HG02884 (cell line): Measurements from ENCODE around the gene PTPRK.
A peak's percentile ranks its signal among the peaks of the same experiment; 100 is the strongest.

Source experiments
- ATAC-seq: cut with Tn5 transposase; IDR thresholded peaks from one replicate; pipeline ENCODE4 v1.9.1; 2021; ENCODE audit warnings: mild to moderate bottlenecking, moderate library complexity; ENCODE audit not compliant: unreplicated experiment

PTPRK gene

GRCh38 chr6:128351255-128351514 lies 169.2 kb downstream of the PTPRK start:
- ATAC-seq: no peak

GRCh38 chr6:128350416-128351254 lies 169.8 kb downstream of the PTPRK start:
- ATAC-seq: no peak

DNA sequence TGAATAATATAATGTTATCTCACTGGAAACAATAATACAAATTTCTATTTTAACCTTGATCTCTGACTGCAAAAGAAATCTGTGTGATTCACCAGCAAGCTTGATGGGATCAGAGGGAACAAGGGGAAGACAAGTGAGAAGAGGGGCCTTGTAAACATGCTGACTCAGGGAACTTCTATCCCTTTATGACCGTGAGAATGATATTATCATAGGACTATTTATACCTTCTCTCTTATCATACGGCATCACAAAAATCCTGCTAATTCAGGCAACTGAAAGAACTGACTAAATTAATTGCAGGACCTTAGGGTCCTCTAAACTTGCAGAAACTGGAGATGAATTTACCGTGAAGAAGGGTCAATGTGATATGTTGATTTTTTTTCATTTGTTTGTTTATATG lies 173.3 kb downstream of the PTPRK start:
- no peak for ATAC-seq

DNA sequence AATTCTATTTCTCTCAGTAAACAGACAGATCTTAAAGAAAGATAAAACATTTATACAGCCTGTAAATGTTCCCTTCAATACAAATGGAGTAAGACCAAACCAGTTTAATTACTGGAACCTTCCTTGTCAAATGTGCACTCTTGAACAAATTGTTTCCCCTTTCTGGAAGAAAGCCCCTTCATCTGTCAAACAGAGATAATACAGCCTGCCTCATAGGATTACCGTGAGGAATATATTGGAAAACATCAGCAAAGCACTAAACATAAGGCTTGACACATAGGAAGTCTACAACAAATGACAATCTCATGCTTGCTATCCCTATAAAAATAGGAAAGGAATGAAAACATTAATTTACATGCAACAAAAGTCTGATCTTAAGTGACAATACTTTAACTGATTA lies 173.8 kb downstream of the PTPRK start:
- ATAC-seq: no peak

DNA sequence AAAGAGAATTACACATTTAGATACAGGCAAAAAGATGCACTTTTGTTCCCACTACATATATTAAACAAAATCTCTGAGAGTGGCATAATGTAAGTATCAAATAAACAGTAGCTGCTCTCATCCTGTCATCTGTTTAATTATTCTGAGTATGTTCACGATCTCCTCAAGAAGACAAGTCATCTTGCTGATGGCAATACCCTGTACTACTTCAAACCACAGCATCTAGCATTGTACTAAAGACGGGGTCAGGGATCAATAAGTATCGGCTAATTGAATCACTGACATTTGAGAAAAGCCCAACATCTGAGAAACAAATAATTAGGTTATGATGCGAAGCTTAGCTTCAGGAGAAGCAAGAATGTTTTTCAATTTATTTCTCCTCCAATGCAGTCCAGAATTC lies 175.1 kb downstream of the PTPRK start:
- no peak for ATAC-seq

DNA sequence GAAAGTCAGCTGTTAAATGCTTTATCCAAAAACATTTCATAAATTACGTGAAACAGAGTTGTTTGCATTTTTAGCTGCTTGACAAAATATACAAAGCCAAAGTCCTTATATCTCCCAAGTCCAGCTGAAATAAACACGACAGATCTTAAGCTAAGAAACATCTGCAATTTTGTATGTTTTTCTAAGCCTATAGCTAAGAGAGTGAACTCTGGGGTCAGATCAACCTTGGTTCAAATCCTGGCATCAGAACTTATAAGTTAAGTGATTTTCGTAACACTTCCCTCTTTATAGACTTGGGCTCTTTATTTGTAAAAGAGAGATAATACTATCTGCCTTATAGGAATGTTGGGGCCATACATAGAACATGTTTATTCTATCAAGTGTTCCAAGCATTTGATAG lies 176.7 kb downstream of the PTPRK start:
- ATAC-seq: no peak

GRCh38 chr6:128339635-128340450 lies 180.6 kb downstream of the PTPRK start:
- ATAC-seq: no peak

DNA sequence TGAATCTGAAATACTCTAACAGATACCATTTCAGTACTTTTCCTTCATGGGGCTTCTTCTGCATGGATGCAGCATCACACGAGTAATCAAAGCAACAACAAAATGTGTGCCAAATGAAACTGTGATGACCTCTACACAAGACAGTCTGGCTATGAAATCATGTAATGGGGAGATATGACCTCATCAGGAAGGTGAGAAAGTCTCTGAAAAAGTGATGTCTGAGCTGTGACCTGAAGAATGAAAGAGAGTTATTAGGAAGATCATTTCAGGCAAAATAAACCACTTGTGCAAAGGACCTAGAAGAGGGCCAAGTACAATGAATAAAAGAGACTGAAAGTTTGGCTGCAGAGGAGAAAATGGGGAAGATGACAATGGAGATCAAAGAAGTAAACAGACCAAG lies 182.8 kb downstream of the PTPRK start:
- ATAC-seq: no peak

DNA sequence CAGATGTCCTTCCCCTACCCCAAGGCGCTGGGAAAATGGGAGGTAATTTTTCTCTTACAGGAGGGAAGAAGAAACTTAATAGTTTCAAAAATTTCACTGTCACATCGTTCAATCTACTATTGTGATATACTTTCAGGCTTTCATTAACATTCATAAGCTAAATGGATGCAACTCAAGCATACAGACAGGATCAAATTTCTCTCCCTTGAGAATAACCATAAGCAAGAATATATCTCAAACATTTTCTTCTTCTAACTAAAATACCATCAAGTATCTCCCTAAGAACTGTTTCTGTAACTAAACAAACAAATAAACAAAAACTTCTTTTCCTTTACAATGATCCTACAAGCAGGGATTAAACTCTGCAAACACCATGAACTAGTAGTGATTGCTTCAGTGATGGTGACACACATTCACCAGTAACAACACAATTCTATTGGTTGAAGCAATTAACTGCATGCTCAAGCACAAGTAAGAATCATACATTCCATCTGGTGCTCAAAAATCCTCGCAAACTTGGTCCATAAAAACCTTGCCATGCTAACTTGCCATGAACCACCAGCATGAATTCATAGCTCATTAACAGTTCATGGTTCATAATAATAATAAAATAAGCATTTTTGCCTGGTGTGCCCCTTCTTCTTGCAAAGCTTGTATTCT lies 183.8 kb downstream of the PTPRK start:
- no peak for ATAC-seq

DNA sequence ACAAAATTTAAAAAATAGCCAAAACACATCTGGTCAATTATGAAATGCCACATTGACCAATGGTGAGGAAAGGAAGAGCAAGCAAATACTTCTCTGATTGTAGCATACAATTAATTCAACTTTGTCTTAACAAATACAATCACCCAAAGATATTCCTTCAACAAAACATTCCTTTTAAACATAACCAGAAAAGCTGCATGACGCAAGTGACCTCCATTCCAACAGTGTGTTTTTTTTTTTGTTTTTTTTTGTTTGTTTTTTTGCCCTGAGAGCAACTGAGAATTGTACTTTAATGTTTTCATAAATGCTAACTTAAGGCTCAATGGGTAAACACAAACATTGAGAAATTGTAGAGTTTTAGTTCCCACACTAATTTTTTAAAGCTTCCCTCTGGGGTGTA lies 184.4 kb downstream of the PTPRK start:
- no peak for ATAC-seq

GRCh38 chr6:128333581-128334223 lies 186.7 kb downstream of the PTPRK start:
- ATAC-seq: no peak

DNA sequence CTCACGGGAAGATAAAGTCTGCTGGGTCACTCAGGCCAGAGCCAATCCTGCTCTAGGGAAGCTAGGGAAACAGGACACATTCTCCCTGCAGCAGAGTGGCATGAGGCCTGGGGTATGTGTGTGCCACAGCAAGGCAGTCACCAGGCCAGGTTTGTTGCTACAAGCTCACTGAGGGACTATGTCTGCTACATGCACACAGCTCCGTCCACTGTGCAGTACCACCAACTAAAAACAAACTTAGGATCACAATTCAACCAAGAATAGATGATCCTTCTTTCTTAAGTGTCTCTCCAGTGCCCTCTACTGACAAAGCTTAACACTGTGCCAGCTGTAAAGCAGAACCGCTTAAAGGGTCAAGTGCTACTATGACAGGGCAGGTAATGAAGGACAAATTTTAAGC lies 192.5 kb downstream of the PTPRK start:
- ATAC-seq: peak; percentile 97

DNA sequence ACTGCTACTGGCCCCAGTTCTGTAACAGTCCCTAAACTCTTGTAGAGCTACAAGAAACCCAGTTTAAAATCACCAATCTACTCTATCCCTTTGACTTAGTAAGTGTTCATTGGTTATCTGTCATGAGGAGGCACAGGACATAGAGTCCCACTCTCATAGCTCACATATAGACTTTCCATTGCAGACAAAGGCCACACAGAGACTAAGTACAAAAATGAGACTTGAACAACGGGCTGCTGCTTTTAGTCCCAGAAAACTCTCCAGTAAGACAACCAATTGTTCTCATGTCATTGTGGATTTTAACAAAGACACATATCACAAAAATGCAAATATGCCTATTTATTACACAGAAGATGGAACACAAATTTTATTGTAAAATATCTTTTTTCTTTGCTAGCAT lies 197.4 kb downstream of the PTPRK start:
- no peak for ATAC-seq

DNA sequence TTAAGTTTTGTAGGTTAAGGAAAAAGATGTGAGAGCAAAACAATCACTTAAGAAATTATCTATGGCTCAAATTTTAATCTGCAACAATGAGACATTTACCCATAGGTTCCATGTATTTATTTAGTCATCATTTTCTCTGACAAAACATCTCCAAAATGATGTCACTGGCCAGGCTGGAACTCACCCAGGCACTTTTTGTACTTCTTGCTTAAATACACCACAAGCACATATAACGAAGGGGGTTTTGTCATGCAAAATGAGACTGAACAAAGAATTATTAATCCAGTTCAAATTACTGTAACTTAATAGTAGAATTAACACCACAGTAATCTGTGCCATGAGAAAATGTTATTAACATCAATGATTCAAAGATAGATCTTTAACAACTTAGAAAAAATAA lies 200.5 kb downstream of the PTPRK start:
- ATAC-seq: no peak

DNA sequence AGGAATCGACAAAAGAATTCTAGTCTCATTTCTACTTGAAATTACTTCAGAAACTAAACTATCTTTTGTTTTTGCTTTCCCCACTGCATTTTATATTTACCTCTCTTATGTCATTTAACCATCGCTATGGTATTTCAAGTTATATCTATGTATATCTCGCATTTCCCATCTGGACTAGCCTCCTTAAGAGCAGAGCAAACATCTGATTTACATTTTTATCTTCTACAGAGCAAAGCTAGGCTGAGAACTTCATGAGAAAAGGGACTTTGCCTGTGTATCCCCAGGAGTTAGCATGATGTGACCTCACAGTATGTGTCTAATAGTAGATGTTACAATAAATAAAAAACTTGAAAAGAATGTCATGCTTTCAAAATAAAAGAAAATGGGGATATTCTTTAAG lies 201.2 kb downstream of the PTPRK start:
- no peak for ATAC-seq

DNA sequence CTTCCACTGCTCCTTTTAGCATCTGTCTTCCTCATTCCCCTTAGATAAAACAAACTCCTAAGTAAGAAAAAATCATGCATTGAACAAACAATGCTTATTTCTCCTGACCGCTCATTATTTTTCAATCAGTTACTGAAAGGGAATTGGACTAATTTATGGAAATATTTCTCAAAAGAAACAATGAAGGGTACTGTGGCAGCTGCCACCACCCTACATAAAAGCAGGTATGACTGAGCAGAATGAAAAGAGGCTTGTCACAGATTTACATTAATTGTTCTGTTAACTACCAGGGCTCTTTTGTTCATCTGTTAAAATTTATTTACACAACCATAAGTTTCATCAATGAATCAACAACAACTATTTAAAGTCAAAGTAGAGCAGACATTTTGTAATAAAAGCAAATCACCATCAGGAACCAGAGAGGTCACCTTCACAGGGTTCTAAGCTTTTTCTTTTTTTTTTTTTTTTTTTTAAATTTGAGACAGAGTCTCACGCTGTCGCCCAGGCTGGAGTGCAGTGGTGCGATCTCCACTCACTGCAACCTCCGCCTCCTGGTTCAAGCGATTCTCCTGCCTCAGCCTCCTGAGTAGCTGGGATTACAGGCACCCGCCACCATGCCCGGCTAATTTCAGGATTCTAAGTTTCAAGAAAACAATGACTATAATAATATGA lies 204.0 kb downstream of the PTPRK start:
- no peak for ATAC-seq

DNA sequence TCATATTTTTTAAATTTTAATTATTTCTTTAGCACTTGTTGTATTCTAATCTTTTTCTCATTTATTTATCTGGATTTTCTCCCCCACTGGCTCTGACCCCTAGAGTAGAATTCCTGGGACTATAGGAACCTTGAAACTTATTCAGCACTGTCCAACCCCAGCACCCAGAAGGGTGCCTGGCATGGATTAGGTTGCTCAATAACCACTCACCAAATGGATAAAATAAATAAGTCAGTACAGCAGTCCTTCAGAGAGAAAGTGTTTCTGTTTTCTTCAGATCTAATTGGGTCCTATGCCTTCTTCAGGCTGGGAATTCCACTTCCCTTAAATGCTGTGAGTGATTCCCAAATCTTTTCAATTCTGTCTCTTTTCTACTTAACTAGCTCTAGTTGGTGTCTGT lies 206.2 kb downstream of the PTPRK start:
- no peak for ATAC-seq

DNA sequence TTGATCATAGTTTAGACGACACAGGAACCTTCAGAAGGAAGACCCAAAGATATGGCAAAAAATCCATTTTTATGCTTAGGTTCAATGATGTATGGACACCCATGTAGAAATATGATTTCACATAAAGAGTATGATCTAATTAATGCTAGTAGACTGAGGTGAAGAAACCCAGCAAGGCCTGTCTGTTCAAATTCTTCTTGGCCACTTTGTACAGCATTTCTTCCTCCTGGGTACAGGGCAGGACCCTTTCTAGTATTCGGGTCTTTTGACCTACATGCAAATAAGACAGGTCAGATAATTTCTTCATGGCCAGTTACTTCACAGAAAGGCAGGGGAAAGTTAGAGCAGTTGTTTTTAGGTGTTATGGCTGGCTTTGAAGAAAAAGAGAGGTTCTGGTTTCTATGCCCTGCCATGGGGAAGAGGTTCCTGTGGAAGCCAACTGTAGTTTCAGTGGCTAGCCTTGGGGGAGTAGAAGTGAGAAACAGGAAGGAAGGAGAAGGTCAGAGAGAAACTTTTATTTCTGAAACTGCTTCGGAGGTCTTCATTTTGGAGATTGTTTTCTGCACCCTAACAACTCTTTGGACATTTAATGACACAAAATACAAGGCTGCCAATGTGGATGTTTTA lies 208.3 kb downstream of the PTPRK start:
- ATAC-seq: no peak

DNA sequence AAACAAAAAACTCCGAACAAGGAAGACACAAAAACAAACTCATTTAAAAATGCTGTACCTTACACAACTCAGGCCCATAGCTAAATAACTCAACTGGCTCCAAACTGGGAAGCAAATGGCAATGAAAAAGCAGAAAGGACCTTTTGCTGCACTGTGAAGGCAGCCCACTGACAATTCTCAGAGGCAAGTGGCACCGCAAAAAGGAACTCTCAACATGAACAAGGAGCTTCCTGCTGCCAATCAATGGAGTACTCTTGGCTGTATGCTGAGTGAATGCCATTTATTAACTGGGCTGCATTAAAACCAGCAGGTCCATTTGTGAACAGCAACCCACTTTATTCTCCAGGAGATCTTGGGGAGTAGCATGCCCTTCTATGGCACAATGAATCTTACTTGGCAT lies 209.9 kb downstream of the PTPRK start:
- ATAC-seq: no peak

GRCh38 chr6:128307671-128308070 lies 212.7 kb downstream of the PTPRK start:
- ATAC-seq: no peak

DNA sequence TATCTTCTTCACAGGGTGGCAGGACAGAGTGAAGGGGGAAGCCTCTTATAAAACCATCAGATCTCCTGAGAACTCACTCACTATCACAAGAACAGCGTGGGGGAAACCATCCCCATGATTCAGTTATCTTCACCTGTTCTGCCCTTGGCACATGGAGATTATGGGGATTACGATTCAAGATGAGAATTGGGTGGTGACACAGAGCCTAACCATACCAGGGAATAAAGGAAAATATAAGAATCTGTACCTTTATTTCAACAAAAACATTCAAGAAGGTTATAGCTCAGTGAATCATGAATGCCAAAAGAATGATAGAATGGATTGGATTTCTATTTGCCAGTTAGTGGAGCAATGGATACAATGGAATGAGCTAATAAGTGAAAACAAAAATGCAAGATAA lies 214.4 kb downstream of the PTPRK start:
- no peak for ATAC-seq
